Upper lobe of left lung (tissue), 4 donors: ENCODE measurements around the gene DDAH1.

Experiments
- POLR2A ChIP-seq, 4 donors: fragments of 450-650 bp; IDR thresholded peaks; one replicate each; pipeline ENCODE4 v1.5.1; 2016 to 2017; ENCODE audit warnings: antibody characterized with exemption in 4 of 4, mild to moderate bottlenecking in 2 of 4
- TF ChIP-seq, protein P1 (sequence below), 6 experiments: fragments of 450-650 bp in 4 of 6; fragments of 200-600 bp in 2 of 6; sonication (generic) in 2 of 6; IDR thresholded peaks; one replicate each; pipeline ENCODE4 v1.5.1; 2016 to 2019; ENCODE audit warnings: antibody characterized with exemption in 6 of 6

GRCh38 chr1:85479491-85479890 lies 14.5 kb upstream of the DDAH1 start:
- TF ChIP-seq, protein P1, sequence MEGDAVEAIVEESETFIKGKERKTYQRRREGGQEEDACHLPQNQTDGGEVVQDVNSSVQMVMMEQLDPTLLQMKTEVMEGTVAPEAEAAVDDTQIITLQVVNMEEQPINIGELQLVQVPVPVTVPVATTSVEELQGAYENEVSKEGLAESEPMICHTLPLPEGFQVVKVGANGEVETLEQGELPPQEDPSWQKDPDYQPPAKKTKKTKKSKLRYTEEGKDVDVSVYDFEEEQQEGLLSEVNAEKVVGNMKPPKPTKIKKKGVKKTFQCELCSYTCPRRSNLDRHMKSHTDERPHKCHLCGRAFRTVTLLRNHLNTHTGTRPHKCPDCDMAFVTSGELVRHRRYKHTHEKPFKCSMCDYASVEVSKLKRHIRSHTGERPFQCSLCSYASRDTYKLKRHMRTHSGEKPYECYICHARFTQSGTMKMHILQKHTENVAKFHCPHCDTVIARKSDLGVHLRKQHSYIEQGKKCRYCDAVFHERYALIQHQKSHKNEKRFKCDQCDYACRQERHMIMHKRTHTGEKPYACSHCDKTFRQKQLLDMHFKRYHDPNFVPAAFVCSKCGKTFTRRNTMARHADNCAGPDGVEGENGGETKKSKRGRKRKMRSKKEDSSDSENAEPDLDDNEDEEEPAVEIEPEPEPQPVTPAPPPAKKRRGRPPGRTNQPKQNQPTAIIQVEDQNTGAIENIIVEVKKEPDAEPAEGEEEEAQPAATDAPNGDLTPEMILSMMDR (IDR thresholded peaks at IDR 0.05), result no peak
- TF ChIP-seq POLR2A (IDR thresholded peaks at IDR 0.05), result no peak
